Activated naive CD8-positive, alpha-beta T cell (primary cell): Measurements from ENCODE around the gene DEPDC7.
"Not testable (repeated sequence)": the region's sequence is repeated elsewhere in the genome, so short reads cannot be mapped to it uniquely, and the experiment has no call there.

ENCODE experiments used
- H3K27ac Mint-ChIP-seq: one replicate; pipeline ENCODE4 v1.8.0; 2021; ENCODE audit warnings: mixed read lengths
- H3K27me3 Mint-ChIP-seq: one replicate; pipeline ENCODE4 v1.8.0; 2021; ENCODE audit warnings: mixed read lengths
- H3K36me3 Mint-ChIP-seq: one replicate; pipeline ENCODE4 v1.8.0; 2021; ENCODE audit warnings: mixed read lengths
- H3K4me1 Mint-ChIP-seq: one replicate; pipeline ENCODE4 v1.8.0; 2021; ENCODE audit warnings: low read depth, mixed read lengths
- H3K4me3 Mint-ChIP-seq: one replicate; pipeline ENCODE4 v1.8.0; 2021; ENCODE audit warnings: mild to moderate bottlenecking, mixed read lengths
- H3K9me3 Mint-ChIP-seq: one replicate; pipeline ENCODE4 v1.8.0; 2021; ENCODE audit warnings: low read depth, mixed read lengths

Gene DEPDC7

GRCh38 chr11:33015621-33016551 lies at the start of gene DEPDC7:
Gene DEPDC7 (plus strand): TSS chr11:33015878. CDS start chr11:33015956, 78 bp downstream.
- Mint-ChIP-seq H3K36me3 (no peaks in the 10 kb centered on the region), H3K27me3 (no peaks in the 10 kb centered on the region), H3K4me1 (peaks cover 57% of the 10 kb centered on the region), H3K4me3 (peak within 1 kb of the TSS; percentile 89), H3K27ac (peak within 1 kb of the TSS; percentile 41), H3K9me3 (no peaks in the 10 kb centered on the region)

- Mint-ChIP-seq H3K27ac (no peak overlapping the region), H3K27me3 (no peaks in the 10 kb centered on the region), H3K9me3 (no peaks in the 10 kb centered on the region), H3K4me1 (no peaks in the 10 kb centered on the region), H3K36me3 (peaks cover 7% of the 10 kb centered on the region), H3K4me3 (no peak overlapping the region)
Measured at GRCh38 chr11:32968541-32968940, 47.1 kb upstream of the DEPDC7 start.

GRCh38 chr11:32972233-32972632 lies 43.4 kb upstream of the DEPDC7 start:
- not testable (repeated sequence) for H3K4me3 Mint-ChIP-seq, H3K27ac Mint-ChIP-seq, H3K9me3 Mint-ChIP-seq, H3K27me3 Mint-ChIP-seq, H3K4me1 Mint-ChIP-seq
- peaks cover 10% of the 10 kb centered on the region for H3K36me3 Mint-ChIP-seq

- Mint-ChIP-seq H3K9me3 (no peaks in the 10 kb centered on the region), H3K27me3 (no peaks in the 10 kb centered on the region), H3K36me3 (peaks cover 10% of the 10 kb centered on the region), H3K27ac (no peak overlapping the region), H3K4me3 (no peak overlapping the region), H3K4me1 (no peaks in the 10 kb centered on the region)
Measured at GRCh38 chr11:32972781-32973180, 42.9 kb upstream of the DEPDC7 start.

- no peaks in the 10 kb centered on the region for H3K27me3 Mint-ChIP-seq
- H3K9me3 Mint-ChIP-seq, result no peaks in the 10 kb centered on the region
- H3K36me3 Mint-ChIP-seq, result peaks cover 5% of the 10 kb centered on the region
- no peak overlapping the region for H3K27ac Mint-ChIP-seq
- no peaks in the 10 kb centered on the region for H3K4me1 Mint-ChIP-seq
- H3K4me3 Mint-ChIP-seq, result no peak overlapping the region
Measured at GRCh38 chr11:32982626-32983025, 33.1 kb upstream of the DEPDC7 start.

GRCh38 chr11:32983506-32983905 lies 32.2 kb upstream of the DEPDC7 start:
- Mint-ChIP-seq H3K27me3 (no peaks in the 10 kb centered on the region), H3K4me3 (no peak overlapping the region), H3K27ac (no peak overlapping the region)

GRCh38 chr11:32985600-32985999 lies 30.1 kb upstream of the DEPDC7 start:
- Mint-ChIP-seq H3K27me3 (no peaks in the 10 kb centered on the region), H3K27ac (no peak overlapping the region), H3K36me3 (peaks cover 5% of the 10 kb centered on the region), H3K9me3 (no peaks in the 10 kb centered on the region), H3K4me3 (no peak overlapping the region), H3K4me1 (no peaks in the 10 kb centered on the region)

More at GRCh38 chr11:32983506-32983905, 32.2 kb upstream of the DEPDC7 start:
- peaks cover 5% of the 10 kb centered on the region for H3K36me3 Mint-ChIP-seq
- no peaks in the 10 kb centered on the region for H3K4me1 Mint-ChIP-seq
- H3K9me3 Mint-ChIP-seq, result no peaks in the 10 kb centered on the region

GRCh38 chr11:32987851-32988250 lies 27.8 kb upstream of the DEPDC7 start:
- Mint-ChIP-seq H3K27ac (no peak overlapping the region), H3K9me3 (peaks cover 10% of the 10 kb centered on the region), H3K36me3 (peaks cover 9% of the 10 kb centered on the region), H3K4me3 (no peak overlapping the region), H3K4me1 (no peaks in the 10 kb centered on the region), H3K27me3 (no peaks in the 10 kb centered on the region)

GRCh38 chr11:32990481-32990880 lies 25.2 kb upstream of the DEPDC7 start:
- Mint-ChIP-seq H3K9me3 (peaks cover 12% of the 10 kb centered on the region), H3K36me3 (peaks cover 4% of the 10 kb centered on the region), H3K27ac (no peak overlapping the region), H3K27me3 (no peaks in the 10 kb centered on the region), H3K4me1 (no peaks in the 10 kb centered on the region), H3K4me3 (no peak overlapping the region)

- Mint-ChIP-seq H3K4me3 (no peak overlapping the region), H3K27ac (no peak overlapping the region), H3K9me3 (peaks cover 12% of the 10 kb centered on the region), H3K27me3 (no peaks in the 10 kb centered on the region), H3K4me1 (no peaks in the 10 kb centered on the region), H3K36me3 (peaks cover 4% of the 10 kb centered on the region)
Measured at GRCh38 chr11:32991427-32991826, 24.3 kb upstream of the DEPDC7 start.

- H3K4me1 Mint-ChIP-seq, result no peaks in the 10 kb centered on the region
- no peak overlapping the region for H3K27ac Mint-ChIP-seq
- H3K27me3 Mint-ChIP-seq, result peaks cover under 1% of the 10 kb centered on the region
- H3K36me3 Mint-ChIP-seq, result peaks cover 4% of the 10 kb centered on the region
- H3K9me3 Mint-ChIP-seq, result peaks cover 12% of the 10 kb centered on the region
- no peak overlapping the region for H3K4me3 Mint-ChIP-seq
Measured at GRCh38 chr11:32991898-32992297, 23.8 kb upstream of the DEPDC7 start.

- Mint-ChIP-seq H3K4me3 (no peak overlapping the region), H3K36me3 (no peaks in the 10 kb centered on the region), H3K9me3 (peaks cover 10% of the 10 kb centered on the region), H3K27ac (no peak overlapping the region), H3K27me3 (peaks cover 2% of the 10 kb centered on the region), H3K4me1 (peaks cover 11% of the 10 kb centered on the region)
Measured at GRCh38 chr11:33000181-33000580, 15.5 kb upstream of the DEPDC7 start.

GRCh38 chr11:33001281-33001680 lies 14.4 kb upstream of the DEPDC7 start:
- Mint-ChIP-seq H3K36me3 (no peaks in the 10 kb centered on the region), H3K27me3 (peaks cover 2% of the 10 kb centered on the region)

GRCh38 chr11:33001751-33002542 lies 13.7 kb upstream of the DEPDC7 start:
- no peak overlapping the region for H3K27ac Mint-ChIP-seq
- H3K4me1 Mint-ChIP-seq, result peaks cover 27% of the 10 kb centered on the region
- peaks cover under 1% of the 10 kb centered on the region for H3K27me3 Mint-ChIP-seq

More at GRCh38 chr11:33001281-33001680, 14.4 kb upstream of the DEPDC7 start:
- Mint-ChIP-seq H3K4me3 (no peak overlapping the region), H3K27ac (no peak overlapping the region), H3K4me1 (peaks cover 22% of the 10 kb centered on the region), H3K9me3 (peaks cover 10% of the 10 kb centered on the region)

GRCh38 chr11:33005175-33005574 lies 10.5 kb upstream of the DEPDC7 start:
- H3K27ac Mint-ChIP-seq, result no peak overlapping the region
- H3K27me3 Mint-ChIP-seq, result no peaks in the 10 kb centered on the region
- H3K36me3 Mint-ChIP-seq, result peaks cover 2% of the 10 kb centered on the region
- peak overlapping the region; percentile 40 for H3K4me3 Mint-ChIP-seq
- H3K4me1 Mint-ChIP-seq, result peaks cover 30% of the 10 kb centered on the region
- H3K9me3 Mint-ChIP-seq, result peaks cover 4% of the 10 kb centered on the region

More at GRCh38 chr11:33001751-33002542, 13.7 kb upstream of the DEPDC7 start:
- no peak overlapping the region for H3K4me3 Mint-ChIP-seq
- H3K36me3 Mint-ChIP-seq, result peaks cover 2% of the 10 kb centered on the region
- peaks cover 14% of the 10 kb centered on the region for H3K9me3 Mint-ChIP-seq
